Left hindlimb (tissue), 1 donor: Measurements from ENCODE around the gene SLC16A5.
A peak's percentile ranks its signal among the peaks of the same experiment; 100 is the strongest.
"Not testable (repeated sequence)": the region's sequence is repeated elsewhere in the genome, so short reads cannot be mapped to it uniquely, and the experiment has no call there.

Experiments used
- DNase-seq: peaks from one replicate; pipeline ENCODE4 v3.0.0-alpha.2; 2018

Gene SLC16A5

GRCh38 chr17:75135946-75136345 is 48.2 kb downstream of the SLC16A5 start:
- no peak for DNase-seq

- DNase-seq: not testable (repeated sequence)
These were observed 50.0 kb downstream of the SLC16A5 start for GRCh38 chr17:75137762-75138161.

DNA sequence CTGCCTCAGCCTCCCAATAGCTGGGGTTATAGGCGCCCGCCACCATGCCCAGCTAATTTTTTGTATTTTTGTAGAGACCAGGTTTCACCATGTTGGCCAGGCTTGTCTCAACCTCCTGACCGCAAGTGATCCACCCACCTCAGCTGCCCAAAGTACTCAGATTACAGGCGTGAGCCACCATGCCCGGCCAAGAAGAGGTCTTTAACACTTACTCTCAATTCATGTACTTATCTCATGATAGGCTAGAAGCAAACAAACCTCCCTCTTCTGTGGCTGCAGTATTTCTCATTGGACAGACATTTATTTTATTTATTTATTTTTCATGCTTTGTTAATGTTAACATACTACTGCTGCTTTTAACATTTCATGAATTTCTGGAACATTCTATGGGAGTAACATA is 50.8 kb downstream of the SLC16A5 start:
- DNase-seq: no peak

DNA sequence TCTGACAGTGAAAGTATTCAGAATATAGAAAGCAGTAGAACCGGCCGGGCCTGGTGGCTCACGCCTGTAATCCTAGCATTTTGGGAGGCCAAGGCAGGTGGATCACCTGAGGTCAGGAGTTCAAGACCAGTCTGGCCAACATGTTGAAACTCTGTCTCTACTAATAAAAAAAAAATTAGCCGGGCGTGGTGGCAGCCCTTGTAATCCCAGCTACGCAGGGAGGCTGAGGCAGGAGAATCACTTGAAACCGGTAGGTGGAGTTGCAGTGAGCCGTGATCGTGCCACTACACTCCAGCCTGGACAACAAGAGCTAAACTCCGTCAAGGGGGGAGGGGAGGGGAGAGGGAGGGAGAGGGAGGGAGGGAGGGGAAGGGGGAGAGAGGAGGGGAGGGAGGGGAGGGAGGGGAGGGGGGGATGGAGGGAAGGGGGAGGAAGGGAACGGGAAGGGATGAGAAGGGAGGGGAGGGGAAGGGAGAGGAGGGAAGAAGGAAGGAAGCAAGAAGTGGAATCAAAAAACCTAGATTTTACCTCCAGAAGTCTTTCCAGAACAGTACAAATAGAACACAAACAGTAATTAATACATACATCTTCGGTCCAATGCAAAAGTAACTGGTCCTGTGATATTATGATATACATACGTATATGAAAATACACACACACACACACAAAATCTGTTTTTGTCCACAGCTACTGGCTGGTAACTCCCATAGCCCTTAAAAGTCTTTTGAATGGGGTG is 54.6 kb downstream of the SLC16A5 start:
- no peak for DNase-seq

DNA sequence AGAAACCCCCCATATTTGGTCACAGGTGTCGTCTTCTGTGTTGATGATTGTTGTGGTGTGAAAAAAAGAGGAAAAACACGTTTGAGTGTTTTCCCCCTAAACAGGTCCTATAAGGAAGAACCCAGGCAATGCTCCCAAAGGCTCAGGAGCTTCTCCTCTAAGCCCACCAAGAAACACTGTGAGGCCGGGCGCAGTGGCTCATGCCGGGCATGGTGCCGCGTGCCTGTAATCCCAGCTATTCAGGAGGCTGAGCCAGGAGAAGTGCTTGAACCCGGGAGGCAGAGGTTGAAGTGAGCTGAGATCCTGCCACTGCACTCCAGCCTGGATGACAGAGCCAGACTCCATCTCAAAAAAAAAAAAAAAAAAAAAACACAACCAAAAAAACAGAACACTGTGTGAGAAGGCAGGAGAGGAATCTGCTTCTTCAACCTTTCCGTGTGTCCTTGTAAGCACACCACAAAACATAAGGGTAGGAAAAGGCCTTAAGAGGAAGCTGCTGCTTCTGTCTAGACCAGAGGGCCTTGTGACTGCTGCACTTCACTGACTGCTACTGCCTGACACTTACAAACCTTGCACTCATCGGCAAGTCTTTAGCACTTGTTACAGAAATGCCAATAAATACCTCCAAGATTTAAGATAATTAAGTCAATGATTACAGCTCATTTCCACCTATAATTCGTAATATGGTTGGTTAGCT is 57.2 kb downstream of the SLC16A5 start:
- DNase-seq: no peak

DNA sequence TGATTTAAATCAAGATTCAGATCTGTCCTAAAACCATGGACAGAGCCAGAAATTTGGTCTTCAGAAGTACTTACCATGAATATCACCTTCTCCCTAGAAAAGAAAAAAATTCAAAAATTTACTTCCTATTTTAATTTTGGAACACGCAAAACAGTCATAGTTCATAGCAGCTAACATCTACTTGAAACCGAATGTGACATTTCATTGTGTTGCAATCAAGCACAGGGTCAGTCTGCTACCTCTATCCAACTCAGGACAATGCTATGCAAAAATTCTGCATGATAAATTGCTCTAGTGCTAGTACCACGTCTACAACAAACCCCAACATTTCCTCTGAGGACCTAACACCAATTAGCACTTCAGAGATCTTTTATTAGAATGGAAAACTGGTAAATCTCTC is 58.8 kb downstream of the SLC16A5 start:
- DNase-seq: no peak

DNA sequence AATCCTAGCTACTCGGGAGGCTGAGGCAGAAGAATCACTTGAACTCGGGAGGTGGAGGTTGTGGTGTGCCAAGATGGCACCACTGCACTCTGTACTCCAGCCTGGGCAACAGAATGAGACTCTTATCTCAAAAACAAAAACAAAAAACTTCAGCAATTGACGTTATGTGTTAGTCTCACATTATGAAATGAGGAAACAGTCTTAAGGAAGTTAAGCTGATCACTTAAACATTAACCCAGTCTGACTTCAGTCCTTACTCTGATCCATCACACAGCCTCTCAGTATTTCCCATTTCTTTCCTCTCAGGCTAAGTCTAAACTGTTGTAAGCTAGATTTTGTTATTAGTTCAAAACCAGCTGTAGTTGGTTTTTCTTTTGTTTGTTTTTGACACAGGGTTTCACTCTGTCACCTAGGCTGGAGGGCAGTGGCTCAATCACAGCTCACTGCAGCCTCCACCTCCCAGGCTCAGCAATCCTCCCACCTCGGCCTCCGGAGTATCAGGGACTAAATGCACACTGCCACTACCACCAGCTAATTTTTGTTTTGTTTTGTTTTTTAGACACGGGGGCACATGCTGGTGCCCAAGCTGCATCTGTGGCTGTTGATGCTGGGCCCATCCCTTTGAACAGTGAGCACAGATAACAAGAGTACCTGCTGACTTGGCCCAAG is 60.3 kb downstream of the SLC16A5 start:
- DNase-seq: no peak

DNA sequence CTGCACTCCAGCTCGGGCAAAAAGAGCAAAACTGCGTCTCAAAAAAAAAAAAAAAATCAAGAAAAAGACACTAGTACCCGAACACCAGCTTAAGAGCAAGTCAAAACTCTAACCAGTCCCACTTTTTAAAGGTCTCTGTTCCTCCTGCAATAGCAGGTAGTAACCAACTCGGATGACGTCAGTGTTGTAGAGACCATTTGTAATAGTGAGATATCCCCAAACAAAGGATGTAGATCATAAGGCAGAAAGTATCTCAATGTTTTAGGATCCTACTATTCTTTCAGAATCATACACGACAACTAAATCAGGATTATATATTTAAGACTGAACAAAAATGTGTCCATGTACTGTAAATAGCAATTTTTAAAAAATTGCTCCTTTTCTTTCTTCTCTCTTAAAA is 64.2 kb downstream of the SLC16A5 start:
- no peak for DNase-seq

DNA sequence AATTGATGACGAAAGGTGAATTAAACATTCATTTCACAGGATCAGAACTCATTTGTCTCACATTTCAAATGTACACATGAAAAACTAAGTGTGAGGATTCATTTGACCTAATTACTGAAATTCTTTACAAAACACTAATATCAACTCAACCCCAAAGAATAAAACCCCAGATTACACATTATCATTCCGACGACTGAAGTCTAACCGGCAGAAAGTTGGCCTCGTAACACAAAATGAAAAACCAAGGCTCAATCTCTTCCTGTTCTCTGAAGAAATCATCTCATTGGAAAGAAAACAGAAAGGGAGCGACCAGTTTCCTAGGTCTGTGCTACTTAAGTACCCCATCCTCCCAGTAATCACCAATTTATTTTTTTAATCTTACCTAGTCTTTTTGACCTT is 64.8 kb downstream of the SLC16A5 start:
- DNase-seq: no peak

DNA sequence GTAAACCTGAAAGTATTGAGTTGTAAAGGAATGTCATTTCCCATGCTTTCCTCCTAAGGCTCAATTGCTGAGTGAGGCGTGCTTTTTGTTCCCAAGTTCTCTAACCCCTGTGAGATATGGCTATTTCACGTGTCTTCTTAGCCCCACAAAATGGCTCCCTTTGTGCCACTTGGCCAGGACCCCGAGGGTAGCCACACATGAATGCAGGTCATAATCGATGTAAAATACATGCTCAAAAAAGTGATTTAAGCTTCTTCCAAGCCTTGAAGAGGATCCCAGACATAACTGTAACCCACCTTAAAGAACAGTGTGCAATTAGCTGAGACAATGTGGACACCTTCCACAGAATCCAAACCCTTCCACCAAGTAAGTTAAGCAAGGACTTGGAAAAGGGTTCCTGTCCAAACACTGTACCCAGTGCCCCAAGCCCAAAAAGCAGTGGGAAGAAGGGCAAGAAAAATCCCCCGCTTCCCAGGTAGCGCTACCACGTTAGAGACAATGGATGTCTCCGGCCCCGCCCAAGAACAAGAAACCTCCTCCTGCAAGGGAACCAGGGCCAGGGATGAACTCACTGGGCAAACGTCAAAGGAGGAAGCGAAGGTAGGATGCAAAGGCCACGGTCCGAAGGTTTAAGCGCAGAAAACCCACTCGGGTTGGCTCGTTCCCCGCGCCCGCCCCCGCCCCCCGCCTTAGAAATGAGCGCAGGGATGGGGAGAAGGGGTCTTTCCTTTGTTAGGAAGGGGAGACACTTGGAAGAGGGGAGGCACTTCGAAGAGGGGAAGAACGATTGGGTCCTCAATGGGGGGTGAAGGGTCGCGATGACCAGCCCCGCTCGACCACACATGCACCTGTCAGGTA is 65.4 kb downstream of the SLC16A5 start:
- peak; percentile 45 for DNase-seq

DNA sequence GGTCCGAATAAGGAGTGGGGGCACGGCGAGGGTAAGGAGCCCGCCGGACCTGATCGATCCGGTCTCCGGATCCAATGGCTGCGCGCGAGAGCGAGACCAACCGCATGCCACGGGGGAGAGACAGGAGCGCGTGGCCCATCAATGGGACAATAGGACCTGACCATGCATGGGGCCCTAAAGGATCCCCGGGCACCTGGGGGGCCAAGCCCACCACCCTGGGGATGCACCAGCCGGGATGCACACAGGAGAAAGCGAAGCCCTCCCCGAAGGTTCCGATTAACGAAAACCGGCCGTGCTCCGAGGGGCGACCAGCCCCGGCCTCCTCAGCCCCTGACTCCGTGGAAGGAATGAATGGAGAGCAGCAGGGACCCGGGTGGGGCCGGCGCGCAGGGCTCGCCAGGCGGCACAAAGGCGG is 66.0 kb downstream of the SLC16A5 start:
- peak; percentile 58 for DNase-seq

- DNase-seq: peak; percentile 99
These were observed 66.7 kb downstream of the SLC16A5 start, which contains the start of gene JPT1 for GRCh38 chr17:75154195-75155106. JPT1 (minus strand) TSS chr17:75154512; CDS start chr17:75154397, 115 bp downstream.

DNA sequence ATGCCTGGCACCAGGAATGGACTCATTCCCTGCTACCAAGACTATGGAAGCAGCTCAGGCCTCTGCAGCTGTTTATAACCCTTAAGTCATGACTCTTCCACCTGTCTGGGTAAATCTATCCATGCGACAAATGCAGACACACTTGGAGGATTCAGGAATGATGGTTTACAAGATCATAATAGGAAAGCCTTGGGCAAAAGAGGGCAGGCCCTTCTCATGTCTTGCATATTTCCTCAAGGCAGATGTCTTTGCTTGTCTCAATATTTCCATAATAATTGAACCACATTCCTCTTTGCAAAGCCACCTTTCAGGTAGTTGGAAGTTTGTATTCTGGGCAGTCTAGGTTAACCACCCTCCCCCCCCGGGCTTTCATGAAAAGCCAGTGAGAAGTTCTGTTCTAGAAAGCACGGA is 67.4 kb downstream of the SLC16A5 start:
- no peak for DNase-seq
